Measurements from ENCODE around the gene MAP1S.

- TF ChIP-seq BHLHE40 (IDR thresholded peaks at IDR 0.05; ENCODE audit: borderline replicate concordance) (no peak), SUZ12 (IDR thresholded peaks at IDR 0.05) (no peak), TARDBP (IDR thresholded peaks at IDR 0.05) (no peak), FOXA1 (IDR thresholded peaks at IDR 0.05) (no peak), NFRKB (IDR thresholded peaks at IDR 0.05) (no peak), FOXM1 (IDR thresholded peaks at IDR 0.05; ENCODE audit: borderline replicate concordance) (no peak), FOXK2 (IDR thresholded peaks at IDR 0.05) (no peak), HDGF (IDR thresholded peaks at IDR 0.05; ENCODE audit: borderline replicate concordance) (no peak)
Observed at GRCh38 chr19:17706750-17707181, 12.5 kb upstream of the MAP1S start.

Measured in HEK293T (cell line).